Activated naive CD8-positive, alpha-beta T cell treated with anti-CD3 and anti-CD28 coated beads, Interleukin-2, amount 50 U/mL, for 24 hours (primary cell): ENCODE data around the gene HGS.
A peak's percentile ranks its signal among the peaks of the same experiment; 100 is the strongest.

Experiments
- ATAC-seq: fragments of 150-1000 bp; cut with Tn5 transposase; one replicate; pipeline ENCODE4 v1.10.0; 2021
- DNase-seq: peaks from one replicate; pipeline ENCODE4 v3.0.0; 2021
- H3K27ac Mint-ChIP-seq: one replicate; pipeline ENCODE4 v1.8.0; 2021; ENCODE audit warnings: mild to moderate bottlenecking, mixed read lengths
- H3K27me3 Mint-ChIP-seq: one replicate; pipeline ENCODE4 v1.8.0; 2021; ENCODE audit warnings: mixed read lengths
- H3K36me3 Mint-ChIP-seq: one replicate; pipeline ENCODE4 v1.8.0; 2021; ENCODE audit warnings: low read depth, mixed read lengths
- H3K4me1 Mint-ChIP-seq: one replicate; pipeline ENCODE4 v1.8.0; 2021; ENCODE audit warnings: mixed read lengths
- H3K4me3 Mint-ChIP-seq: one replicate; pipeline ENCODE4 v1.8.0; 2021; ENCODE audit warnings: mild to moderate bottlenecking, moderate library complexity, mixed read lengths
- H3K9me3 Mint-ChIP-seq: one replicate; pipeline ENCODE4 v1.8.0; 2021; ENCODE audit warnings: mixed read lengths

Gene HGS

GRCh38 chr17:81701288-81702071, 17.7 kb downstream of the HGS start:
- Mint-ChIP-seq H3K4me1 (peaks cover 30% of the 10 kb centered on the region), H3K27ac (peak overlapping the region; percentile 95), H3K36me3 (peaks cover 52% of the 10 kb centered on the region)

GRCh38 chr17:81702934-81703746, 19.3 kb downstream of the HGS start, which contains the start of gene MRPL12:
TSS of gene MRPL12 (plus strand) at chr17:81703367. CDS start at chr17:81703502, 135 bp downstream.
- H3K27ac Mint-ChIP-seq, result peak within 1 kb of the TSS; percentile 95
- H3K27me3 Mint-ChIP-seq, result no peaks in the 10 kb centered on the region
- H3K36me3 Mint-ChIP-seq, result peaks cover 50% of the 10 kb centered on the region
- H3K4me1 Mint-ChIP-seq, result peaks cover 30% of the 10 kb centered on the region
- no peaks in the 10 kb centered on the region for H3K9me3 Mint-ChIP-seq
- peak within 1 kb of the TSS; percentile 90 for H3K4me3 Mint-ChIP-seq
- DNase-seq (peak; percentile 93), ATAC-seq (peak; percentile 85)

More at GRCh38 chr17:81701288-81702071, 17.7 kb downstream of the HGS start:
- peak overlapping the region; percentile 90 for H3K4me3 Mint-ChIP-seq
- no peaks in the 10 kb centered on the region for H3K9me3 Mint-ChIP-seq
- H3K27me3 Mint-ChIP-seq, result no peaks in the 10 kb centered on the region
- peak; percentile 20 for ATAC-seq
- DNase-seq, result peak; percentile 38

- no peaks in the 10 kb centered on the region for H3K9me3 Mint-ChIP-seq
- H3K27me3 Mint-ChIP-seq, result no peaks in the 10 kb centered on the region
- peak overlapping the region; percentile 90 for H3K4me3 Mint-ChIP-seq
- ATAC-seq, result no peak
- peaks cover 42% of the 10 kb centered on the region for H3K36me3 Mint-ChIP-seq
- H3K4me1 Mint-ChIP-seq, result peaks cover 30% of the 10 kb centered on the region
- peak overlapping the region; percentile 77 for H3K27ac Mint-ChIP-seq
- DNase-seq, result no peak
These were observed 20.2 kb downstream of the HGS start for GRCh38 chr17:81703747-81704654.

GRCh38 chr17:81705518-81706231, 21.9 kb downstream of the HGS start:
- peaks cover 40% of the 10 kb centered on the region for H3K36me3 Mint-ChIP-seq

GRCh38 chr17:81706232-81706611, 22.4 kb downstream of the HGS start:
- peaks cover 37% of the 10 kb centered on the region for H3K36me3 Mint-ChIP-seq
- H3K27ac Mint-ChIP-seq, result peak overlapping the region; percentile 14
- DNase-seq (no peak), ATAC-seq (no peak)
- no peak overlapping the region for H3K4me3 Mint-ChIP-seq
- no peaks in the 10 kb centered on the region for H3K27me3 Mint-ChIP-seq
- H3K4me1 Mint-ChIP-seq, result peaks cover 36% of the 10 kb centered on the region
- no peaks in the 10 kb centered on the region for H3K9me3 Mint-ChIP-seq

More at GRCh38 chr17:81705518-81706231, 21.9 kb downstream of the HGS start:
- H3K27ac Mint-ChIP-seq, result peak overlapping the region; percentile 60
- ATAC-seq (no peak), DNase-seq (no peak)
- H3K4me1 Mint-ChIP-seq, result peaks cover 36% of the 10 kb centered on the region
- H3K9me3 Mint-ChIP-seq, result no peaks in the 10 kb centered on the region
- H3K4me3 Mint-ChIP-seq, result peak overlapping the region; percentile 49
- H3K27me3 Mint-ChIP-seq, result no peaks in the 10 kb centered on the region

GRCh38 chr17:81706757-81707624, 23.2 kb downstream of the HGS start:
- no peak overlapping the region for H3K4me3 Mint-ChIP-seq
- H3K36me3 Mint-ChIP-seq, result peaks cover 32% of the 10 kb centered on the region
- no peak for ATAC-seq
- no peaks in the 10 kb centered on the region for H3K9me3 Mint-ChIP-seq
- no peak overlapping the region for H3K27ac Mint-ChIP-seq
- no peak for DNase-seq
- H3K27me3 Mint-ChIP-seq, result no peaks in the 10 kb centered on the region
- H3K4me1 Mint-ChIP-seq, result peaks cover 35% of the 10 kb centered on the region

GRCh38 chr17:81707725-81708646, 24.2 kb downstream of the HGS start:
- H3K9me3 Mint-ChIP-seq, result no peaks in the 10 kb centered on the region
- no peak overlapping the region for H3K4me3 Mint-ChIP-seq
- DNase-seq, result no peak
- no peak for ATAC-seq
- peaks cover 26% of the 10 kb centered on the region for H3K36me3 Mint-ChIP-seq
- no peak overlapping the region for H3K27ac Mint-ChIP-seq
- no peaks in the 10 kb centered on the region for H3K27me3 Mint-ChIP-seq
- peaks cover 37% of the 10 kb centered on the region for H3K4me1 Mint-ChIP-seq

- DNase-seq (no peak), ATAC-seq (no peak)
- Mint-ChIP-seq H3K27me3 (no peaks in the 10 kb centered on the region), H3K9me3 (no peaks in the 10 kb centered on the region), H3K27ac (no peak overlapping the region), H3K4me1 (peaks cover 41% of the 10 kb centered on the region), H3K36me3 (peaks cover 26% of the 10 kb centered on the region), H3K4me3 (no peak overlapping the region)
These were observed 25.0 kb downstream of the HGS start for GRCh38 chr17:81708739-81709185.

- Mint-ChIP-seq H3K36me3 (peaks cover 14% of the 10 kb centered on the region), H3K4me3 (peak overlapping the region; percentile 74), H3K27ac (peak overlapping the region; percentile 84), H3K27me3 (no peaks in the 10 kb centered on the region), H3K9me3 (no peaks in the 10 kb centered on the region), H3K4me1 (peaks cover 31% of the 10 kb centered on the region)
- DNase-seq (no peak), ATAC-seq (no peak)
These were observed 26.9 kb downstream of the HGS start for GRCh38 chr17:81710514-81711308.

GRCh38 chr17:81711814-81712467, 28.1 kb downstream of the HGS start, which contains the start of gene SLC25A10:
TSS of gene SLC25A10 (plus strand) at chr17:81712284. CDS start at chr17:81712427, 143 bp downstream.
- peak; percentile 82 for ATAC-seq
- Mint-ChIP-seq H3K4me3 (peak within 1 kb of the TSS; percentile 81), H3K4me1 (peaks cover 26% of the 10 kb centered on the region), H3K27ac (peak within 1 kb of the TSS; percentile 84), H3K27me3 (no peaks in the 10 kb centered on the region), H3K36me3 (peaks cover 3% of the 10 kb centered on the region), H3K9me3 (no peaks in the 10 kb centered on the region)
- peak; percentile 85 for DNase-seq

GRCh38 chr17:81712468-81713003, 28.7 kb downstream of the HGS start:
- DNase-seq, result no peak
- ATAC-seq, result peak; percentile 11
- Mint-ChIP-seq H3K27ac (peak overlapping the region; percentile 77), H3K27me3 (no peaks in the 10 kb centered on the region), H3K36me3 (peaks cover 2% of the 10 kb centered on the region), H3K9me3 (no peaks in the 10 kb centered on the region), H3K4me3 (peak overlapping the region; percentile 81), H3K4me1 (peaks cover 26% of the 10 kb centered on the region)
